ENCODE results near the gene EPB41L4B.
A peak's percentile ranks its signal among the peaks of the same experiment; 100 is the strongest.

Gene EPB41L4B

DNA sequence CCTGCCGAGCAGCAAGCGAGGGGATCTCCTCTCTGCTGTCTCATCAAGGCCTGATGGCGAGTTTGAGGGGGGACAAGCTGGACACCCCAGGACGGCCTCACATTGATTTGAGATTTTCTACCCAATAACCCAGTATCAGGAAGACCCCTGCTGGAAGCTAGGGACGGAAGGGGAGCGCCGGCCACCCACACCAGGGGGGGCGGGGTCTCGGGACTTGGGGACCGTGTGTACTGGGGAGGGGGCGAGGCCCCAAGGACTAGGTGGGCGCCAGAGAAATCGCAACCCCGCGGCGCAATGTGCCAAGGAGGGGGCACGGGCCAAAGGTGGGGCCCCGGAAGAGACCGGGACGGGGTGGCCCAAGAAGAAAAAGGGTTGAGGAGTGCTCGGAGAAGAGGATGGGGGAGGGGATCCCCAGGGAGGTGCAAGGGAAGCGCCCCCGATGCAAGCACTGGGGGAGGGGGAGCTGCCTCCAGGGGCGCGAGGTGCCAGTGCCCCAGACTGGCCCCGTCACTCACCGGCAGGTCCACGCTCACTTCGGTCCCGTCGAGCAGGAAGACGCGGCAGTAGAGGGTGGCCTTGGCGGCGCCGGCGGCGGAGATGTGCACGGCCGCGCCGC lies 1.1 kb downstream of the EPB41L4B start:
- no peak for DNase-seq

DNA sequence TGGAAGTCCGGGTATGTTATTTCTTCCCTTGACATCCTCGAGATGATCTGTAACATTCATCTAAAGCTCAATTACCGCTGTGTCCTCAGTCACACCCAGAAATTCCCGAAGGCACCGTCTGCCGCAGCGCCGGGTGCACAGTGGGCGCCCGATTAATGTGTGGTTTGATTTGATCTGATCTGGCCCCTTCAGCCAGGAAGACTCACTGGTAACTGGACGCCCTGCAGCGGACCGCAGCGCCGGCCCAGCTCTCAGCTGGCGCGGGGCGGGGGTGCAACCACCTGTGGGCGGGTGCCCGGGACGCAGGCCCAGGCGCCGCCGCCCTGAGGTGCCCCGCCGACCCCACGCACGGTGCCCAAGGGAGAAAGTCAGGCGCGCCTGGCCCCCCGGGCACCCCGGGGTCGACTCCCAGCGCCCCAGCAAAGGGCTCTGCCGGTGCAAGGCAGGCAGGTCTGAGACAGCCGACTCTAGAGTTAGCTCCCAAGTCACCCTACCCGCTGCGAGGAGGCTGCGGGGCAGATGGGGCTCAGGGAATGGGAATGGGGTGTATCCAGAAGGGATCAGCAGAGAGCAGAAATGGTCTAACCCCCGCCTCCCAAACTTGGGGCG lies 1.7 kb downstream of the EPB41L4B start:
- no peak for DNase-seq

DNA sequence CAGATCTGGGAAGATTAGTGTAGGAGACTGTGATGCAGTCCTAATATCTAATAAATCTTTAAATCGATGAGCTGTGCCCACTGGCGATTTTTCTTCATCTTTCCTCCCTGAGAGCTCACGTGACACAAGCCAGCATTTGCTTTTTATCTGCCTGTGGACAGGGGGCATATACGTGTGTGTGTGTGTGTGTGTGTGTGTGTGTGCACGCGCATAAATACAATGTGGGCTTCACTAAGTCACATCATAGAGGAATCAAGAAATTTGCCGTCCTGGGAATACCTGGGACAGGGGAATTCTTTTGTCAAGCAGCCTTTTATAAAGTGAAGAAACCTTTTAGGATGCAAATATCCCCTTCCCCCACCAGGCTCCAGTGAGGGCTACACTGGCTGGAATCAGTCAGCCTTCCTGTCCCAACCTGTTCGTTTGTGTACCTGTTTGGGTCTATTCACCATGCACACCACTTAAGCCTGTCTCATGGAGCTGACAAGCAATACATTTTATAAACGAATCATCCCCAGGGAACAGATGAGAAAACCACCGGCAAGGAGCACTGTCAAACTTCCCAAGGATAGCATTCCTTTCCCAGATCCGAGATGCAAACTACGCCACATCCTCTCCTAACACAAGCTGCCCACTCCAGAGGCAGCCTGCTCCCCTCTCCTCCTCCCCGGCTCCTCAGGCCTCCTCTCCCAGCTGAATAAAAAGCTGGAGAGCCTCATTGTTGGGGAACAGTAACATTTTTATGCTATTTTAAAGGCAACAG lies 2.7 kb downstream of the EPB41L4B start:
- no peak for DNase-seq

DNA sequence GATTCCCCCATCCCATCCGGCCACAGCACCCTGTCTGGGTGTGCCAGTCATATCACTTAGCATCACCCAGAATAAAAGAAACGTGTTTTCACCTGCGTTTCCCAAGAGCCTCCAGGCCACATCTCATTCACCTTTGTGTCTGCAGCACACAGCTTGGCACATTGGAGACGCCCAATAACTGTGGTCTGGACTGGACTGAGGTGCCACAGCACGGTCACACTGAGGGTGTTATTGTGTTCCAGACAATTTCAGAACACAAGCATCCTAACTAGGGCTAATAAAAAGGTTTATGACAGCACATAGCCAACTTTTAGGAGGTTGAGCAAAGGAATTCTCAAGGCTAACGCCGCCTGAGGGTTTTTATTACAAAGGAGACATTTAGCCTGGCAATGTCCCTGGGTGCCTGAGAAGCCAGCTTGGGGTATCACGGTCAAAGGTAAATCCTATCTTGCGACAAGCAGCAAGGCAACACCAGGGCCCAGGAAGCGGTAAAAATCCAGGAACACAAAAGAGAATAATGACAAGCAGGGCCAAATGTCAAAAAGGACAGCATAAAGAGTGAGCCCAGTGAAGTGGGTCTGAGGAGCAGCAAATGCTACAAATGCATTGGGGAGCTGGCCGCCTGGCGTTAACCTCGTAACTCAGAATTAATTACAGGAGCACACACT lies 3.4 kb downstream of the EPB41L4B start:
- DNase-seq: no peak

DNA sequence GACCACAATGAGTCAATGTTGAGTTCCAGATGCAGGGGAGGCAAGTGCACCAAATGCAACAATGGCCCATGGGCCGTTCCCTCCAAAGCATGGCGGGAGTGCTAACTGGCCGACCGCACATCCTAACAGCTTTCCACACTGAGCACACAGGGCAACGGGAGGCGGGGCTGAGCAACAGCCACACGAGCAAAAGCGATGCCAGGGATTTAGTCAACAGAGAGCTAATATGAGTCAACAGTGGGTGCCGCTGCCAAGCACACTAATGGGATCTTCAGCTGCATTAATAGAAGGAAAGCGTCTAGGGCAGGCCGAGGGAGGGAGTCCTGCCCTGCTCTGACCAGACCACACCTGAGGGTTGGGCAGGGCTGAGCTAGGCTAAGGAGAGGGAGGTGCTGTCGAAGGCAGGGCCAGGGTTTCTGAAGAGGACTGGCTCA lies 4.6 kb downstream of the EPB41L4B start:
- DNase-seq: peak; percentile 7

DNA sequence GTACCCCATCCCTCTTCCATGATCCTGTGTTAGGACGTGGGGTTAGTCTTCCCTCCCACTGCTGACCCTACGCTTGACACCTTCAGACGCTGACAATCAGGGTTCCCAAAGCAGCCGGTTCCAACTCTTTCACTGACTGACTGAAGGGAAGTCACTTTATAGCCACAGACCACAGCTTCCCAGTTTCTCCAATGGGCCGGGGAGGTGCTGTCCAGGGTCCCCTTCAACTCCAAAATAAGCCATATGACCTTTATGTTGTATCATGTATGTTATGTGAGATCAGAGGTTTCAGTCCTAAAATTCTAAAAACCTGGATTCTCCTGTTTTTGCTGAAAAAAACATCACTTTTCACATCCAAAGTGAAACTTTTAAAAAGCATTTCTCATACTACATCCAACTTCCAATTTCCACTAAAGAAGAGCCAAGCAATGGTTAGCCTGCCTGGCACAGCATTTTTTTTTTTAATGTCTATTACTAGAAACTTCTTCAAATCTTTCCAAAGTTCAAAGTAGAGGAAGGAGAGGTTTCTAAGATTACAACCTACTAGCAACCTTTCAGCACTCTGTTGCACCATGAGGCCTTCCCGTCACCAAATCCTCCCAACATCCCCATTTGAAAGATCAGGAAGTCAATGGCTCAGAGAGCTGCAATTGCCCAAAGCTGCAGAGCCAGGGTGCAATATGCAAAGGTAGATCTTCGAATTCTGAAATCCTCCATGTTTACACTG lies 5.2 kb downstream of the EPB41L4B start:
- DNase-seq: no peak

DNA sequence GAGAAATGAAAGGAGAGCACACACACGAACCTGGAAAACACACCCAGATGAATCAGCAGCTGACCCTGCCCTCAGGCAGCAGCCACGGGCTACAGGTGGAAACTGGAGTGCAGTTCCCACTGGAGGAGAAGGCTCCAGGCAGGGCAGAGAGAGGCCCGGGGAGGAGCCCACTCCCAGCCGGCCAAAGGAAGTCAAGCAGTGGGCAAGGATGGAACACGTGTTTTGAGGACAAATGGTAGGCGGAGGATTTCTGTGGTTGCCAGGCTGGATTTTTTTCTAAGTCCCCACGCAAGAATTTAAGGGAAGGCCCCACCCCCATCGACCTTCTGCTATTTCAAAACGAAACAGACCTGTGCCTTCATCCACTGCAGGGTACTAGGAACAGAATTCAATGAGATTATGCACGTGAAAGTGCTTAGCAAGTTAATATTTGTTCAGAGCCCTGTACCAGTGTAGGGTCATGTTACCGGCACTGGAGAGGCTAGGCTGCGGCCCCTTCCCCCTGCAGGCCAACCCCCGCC lies 6.8 kb downstream of the EPB41L4B start:
- no peak for DNase-seq

DNA sequence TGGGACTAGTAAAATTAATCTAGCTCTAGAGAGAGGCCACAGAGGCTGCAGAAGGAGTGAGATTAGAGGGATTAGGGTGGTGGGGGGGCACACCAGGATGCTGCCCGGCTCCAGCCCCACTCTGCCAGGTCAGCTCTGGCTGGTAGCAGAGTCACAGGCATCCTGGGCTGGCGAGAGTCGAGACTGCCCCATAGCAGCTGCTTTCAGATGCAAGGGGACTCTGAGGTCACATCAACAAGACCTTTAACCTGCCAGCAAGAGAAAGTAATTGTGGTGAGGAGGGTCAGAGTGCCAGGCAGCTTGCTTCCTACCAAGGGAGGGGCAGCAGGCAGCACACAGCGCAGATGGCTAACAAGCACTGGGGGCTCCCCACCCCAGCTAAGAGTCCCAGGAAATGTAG lies 7.5 kb downstream of the EPB41L4B start:
- no peak for DNase-seq

DNA sequence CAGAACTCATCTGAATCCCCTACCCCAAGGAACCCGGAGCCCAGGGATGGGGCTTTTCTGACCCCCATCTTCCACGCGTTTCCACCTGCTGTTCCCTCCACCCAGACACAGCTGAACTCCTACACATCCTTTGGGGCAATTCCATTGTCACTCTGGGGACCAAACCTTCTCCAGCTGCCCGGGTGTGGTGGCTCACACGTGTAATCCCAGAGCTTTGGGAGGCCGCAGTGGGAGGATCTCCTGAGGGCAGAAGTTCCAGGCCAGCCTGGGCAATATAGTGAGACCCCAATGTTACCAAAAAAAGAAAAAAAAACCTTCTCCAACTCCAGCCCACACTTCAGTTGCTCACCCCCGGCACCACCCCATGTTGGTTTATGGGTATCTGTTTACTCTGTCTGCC lies 8.1 kb downstream of the EPB41L4B start:
- DNase-seq: no peak

DNA sequence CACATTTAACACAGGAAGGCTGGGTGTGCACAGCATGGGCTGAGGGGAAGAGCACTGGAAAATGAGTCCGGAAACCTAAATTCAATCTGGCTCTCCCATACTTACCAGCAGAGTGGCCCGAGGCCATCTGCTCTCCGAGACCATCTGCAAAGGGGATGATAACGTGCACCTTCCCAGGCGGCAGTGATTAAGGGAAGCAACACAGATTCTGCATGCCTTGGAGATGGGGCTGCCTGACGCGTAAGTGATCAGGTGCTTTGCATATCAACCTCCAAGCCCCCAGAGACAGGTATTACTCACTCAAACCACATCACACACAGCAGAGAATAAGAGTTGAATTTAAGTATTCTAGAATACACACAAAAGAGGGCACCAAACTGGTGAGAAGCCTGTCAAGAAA lies 9.1 kb downstream of the EPB41L4B start:
- DNase-seq: no peak

DNA sequence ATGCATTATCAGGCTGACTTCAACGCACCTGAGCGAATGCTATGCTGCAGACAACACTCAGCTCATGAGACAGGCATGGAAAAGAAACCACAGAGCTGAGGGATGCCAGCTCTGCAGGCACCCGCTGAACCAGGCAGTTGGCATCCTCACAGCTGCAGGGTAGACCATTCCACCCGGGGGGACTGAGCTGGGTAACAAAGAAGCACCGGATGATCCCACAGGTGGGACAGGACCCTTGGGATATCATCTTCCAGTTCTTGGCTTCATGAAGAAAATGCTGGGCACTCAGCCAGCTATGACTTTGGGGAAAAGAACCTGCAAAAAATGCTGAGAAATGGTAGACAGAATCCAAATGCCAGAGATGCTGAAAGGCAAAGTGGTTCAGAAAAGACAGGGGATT lies 9.6 kb downstream of the EPB41L4B start:
- DNase-seq: no peak

DNA sequence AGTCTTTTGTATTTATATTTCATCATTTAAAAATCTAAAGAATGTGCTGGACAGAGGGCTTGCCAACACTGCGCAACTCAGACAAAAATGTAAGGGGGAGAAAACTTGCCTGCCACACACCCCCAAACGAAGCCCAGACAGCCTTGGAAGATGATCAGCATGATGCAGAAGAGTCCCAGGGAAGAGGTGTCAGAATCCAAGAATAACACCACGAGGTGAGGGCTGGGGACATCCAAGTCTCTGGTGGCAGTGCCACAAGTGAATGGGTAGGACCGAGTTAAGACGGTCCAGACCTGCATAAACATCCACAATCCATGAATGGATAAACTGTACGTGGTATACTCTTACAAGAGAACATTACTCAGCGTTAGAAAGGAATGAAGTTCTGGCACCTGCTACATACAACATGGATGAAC lies 10.4 kb downstream of the EPB41L4B start:
- peak; percentile 29 for DNase-seq

DNA sequence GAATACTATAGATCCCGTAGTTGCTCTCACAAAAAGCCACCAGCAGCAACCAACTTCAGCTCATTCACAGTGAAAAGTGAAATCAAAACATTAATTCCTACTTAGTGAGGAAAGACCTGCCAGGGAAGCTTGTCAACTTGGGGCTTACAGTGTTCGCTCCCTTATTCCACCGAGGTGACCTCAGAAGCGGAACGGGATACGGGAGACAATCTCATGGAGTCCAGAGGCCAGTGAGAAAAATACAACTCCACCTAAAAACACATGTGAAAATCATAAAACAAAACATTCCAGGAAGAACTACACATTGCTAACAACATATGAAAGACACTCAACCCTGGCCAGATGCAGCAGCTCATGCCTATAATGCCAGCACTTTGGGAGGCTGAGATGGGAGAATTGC lies 11.6 kb downstream of the EPB41L4B start:
- no peak for DNase-seq

DNA sequence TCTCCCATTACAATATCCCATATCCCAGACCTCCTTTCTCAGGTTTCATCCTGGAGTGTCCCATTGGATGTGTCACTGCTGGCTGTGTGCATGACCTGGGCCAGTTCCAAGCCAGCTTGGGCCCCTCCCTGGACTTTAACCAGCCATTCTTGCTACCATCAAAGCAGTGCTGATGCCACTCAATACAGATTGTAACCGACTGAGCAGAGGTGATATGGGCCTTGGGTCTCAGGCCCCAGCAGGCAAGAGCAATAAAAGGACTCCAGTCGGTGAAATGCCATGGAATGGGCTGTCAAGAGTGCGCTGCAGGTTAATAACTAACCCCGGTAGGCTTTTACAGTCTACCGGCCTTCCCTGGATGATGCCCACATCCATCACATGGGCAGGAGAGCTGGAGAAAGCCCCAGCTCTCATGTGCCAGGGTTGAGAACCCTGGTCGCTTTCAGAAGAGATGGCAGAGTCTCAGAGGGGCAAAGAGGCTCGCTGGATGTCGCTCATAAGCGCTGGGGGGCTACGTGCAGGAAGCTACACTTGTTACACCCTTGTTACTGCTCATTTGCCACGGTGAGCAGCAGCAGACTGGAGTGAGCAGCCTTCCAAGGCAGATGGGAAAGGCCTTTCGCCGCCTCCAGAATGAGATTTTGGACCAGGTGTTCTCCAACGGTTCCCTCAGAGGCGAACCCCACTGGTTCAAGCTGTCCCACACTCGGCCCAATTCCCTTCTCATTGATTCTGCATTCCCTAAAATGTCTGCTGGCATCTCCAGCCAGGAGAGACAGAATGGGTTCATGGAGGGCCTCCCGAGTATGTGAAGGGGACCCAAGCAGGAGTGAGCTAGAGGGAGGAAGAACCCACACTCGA lies 13.2 kb downstream of the EPB41L4B start:
- no peak for DNase-seq

DNA sequence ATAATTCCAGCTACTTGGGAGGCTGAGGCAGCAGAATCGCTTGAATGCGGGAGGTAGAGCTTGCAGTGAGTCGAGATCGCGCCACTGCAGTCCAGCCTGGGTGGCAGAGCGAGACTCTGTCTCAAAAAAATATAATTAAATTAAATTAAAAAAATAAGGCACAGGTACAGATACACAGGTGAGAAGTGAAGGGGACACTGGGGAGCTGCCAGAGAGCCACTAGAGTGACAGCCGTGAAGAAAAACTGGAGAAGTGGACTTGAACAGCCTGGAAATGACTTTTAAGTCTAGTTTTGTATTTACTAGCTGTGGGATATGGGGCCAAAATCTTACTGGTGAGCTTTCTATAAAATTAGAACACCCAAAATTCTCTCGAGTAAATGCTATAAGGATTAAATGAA lies 15.1 kb downstream of the EPB41L4B start:
- no peak for DNase-seq

DNA sequence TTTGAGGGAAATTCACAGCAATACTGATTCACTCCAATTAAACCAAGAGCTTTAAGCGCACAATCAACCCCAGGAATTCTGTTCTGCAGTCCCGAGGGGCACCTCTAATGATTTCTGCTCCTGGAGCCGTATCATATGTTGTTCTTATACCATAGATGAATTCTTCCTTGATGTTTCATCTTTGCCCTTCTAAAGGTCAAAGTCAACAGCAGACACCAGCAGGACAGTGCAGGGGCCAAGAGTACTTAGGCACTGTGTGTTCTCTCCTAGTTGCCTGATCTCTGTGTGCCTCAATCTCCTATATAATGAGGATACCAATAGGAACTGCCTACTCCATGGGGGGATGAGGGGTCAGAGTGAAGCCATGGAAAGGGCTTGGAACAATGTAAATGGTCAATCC lies 16.5 kb downstream of the EPB41L4B start:
- DNase-seq: no peak

DNA sequence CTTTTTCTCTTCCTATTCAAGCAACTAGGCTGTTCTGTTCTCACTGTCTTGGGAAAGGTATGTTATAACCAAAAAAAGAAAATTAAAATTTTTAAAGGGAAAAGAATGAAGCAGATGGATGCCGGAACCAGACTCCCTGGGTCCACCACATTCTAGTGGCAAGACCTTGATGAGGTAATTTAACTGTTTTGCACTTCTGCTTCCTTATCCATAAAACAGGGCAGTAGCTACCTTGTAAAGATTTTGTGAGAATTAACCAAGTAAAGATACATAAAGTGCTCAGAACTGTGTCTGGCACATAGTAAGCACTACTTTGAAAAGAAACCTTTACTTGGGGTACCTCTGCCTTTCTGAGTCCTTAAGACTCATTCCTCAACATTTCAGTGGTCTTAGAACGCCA lies 17.0 kb downstream of the EPB41L4B start:
- no peak for DNase-seq

DNA sequence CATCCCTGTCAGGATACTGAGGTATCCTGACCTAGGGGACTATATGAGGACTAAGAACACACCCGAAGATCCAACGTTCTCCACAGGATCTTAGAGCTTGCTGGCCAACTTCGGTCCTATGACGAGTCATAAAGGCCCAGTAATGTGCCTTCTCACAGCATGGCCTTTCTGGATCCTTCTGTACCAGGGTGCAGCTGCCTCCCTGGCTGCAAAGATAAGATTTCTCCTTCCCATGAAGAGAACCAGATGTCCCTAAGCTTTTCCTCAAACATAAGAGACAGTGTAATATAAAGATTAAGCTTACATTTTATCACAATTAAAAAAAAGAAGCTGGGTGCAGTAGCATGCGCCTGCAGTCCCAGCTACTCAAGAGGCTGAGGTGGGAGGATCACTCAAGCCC lies 18.3 kb downstream of the EPB41L4B start:
- DNase-seq: no peak

DNA sequence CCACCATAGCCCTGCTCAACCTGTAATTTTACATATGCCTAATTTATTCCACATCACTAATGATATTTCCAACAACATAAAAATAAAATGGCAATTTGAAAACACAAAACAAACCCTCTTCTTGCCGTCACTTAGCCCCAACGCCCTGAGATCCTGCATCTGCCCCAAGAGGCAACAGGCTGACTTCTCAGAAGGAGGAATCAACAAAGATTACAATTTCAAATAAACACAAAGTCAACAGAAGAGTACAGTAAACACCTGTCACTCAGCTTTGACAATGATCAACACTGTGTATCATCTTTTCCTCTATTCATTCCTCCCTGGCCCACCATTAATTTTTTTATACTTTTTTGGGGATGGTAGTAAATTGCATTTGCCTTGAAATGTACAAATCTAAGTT lies 19.8 kb downstream of the EPB41L4B start:
- no peak for DNase-seq

DNA sequence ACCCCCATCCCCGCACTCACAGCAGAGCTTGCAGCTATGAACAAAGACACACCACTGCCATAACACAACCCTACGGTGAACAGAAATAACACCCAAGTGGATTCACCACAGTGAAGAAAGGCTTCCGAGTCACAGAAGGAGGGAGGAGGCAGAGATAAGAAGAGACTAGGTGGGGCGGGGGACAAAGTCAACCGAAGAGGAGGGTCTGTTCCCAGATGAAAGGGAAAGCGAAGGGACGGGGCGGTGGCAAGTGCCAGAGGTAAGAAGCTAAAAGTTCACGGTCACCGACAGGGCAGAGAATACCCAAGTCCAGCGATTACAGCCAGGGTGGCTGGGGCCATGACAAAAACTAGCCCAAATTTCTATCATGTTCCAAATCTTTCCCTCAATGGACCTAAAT lies 21.0 kb downstream of the EPB41L4B start:
- no peak for DNase-seq

DNA sequence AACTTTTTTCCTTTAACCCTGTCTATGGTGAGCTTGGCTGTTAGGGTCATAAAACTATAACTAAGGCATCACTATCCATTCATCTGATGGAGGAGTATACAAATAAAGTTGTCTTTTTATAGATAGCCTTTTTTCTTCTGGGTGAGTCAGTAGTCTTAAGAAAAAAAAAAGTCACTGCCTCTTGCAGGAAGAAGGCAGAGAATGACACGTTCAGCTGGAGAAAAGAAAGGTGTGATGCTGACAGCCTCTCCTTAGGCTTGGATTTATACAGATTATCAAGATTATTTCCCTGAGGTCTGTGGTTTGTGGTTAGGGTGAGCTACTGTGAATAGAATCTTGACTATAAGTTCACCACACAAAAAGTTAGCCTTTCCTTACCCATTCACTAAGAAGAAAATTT lies 23.0 kb downstream of the EPB41L4B start:
- DNase-seq: peak; percentile 72

All from HCEC 1CT (cell line).